Parathyroid adenoma (tissue), 2 donors: Measurements from ENCODE around the gene ERMN.

Source experiments
- H2AFZ ChIP-seq: fragments of 300-600 bp; sonication (generic); one replicate; pipeline ENCODE4 v1.7.0; 2017; ENCODE audit warnings: antibody characterized with exemption, mild to moderate bottlenecking
- H3K27ac ChIP-seq: fragments of 300-600 bp; sonication (generic); one replicate; pipeline ENCODE4 v1.7.0; 2017
- H3K27me3 ChIP-seq: fragments of 300-600 bp; sonication (generic); one replicate; pipeline ENCODE4 v1.7.0; 2017; ENCODE audit warnings: low read length; ENCODE audit not compliant: control insufficient read depth, insufficient read depth
- H3K36me3 ChIP-seq: fragments of 300-600 bp; sonication (generic); one replicate; pipeline ENCODE4 v1.7.0; 2017; ENCODE audit warnings: low read length; ENCODE audit not compliant: control insufficient read depth, insufficient read depth
- H3K4me1 ChIP-seq: fragments of 300-600 bp; sonication (generic); one replicate; pipeline ENCODE4 v1.7.0; 2017; ENCODE audit warnings: control low read depth
- H3K4me2 ChIP-seq: fragments of 300-600 bp; sonication (generic); one replicate; pipeline ENCODE4 v1.7.0; 2017; ENCODE audit warnings: low read length
- H3K4me3 ChIP-seq: fragments of 300-600 bp; sonication (generic); one replicate; pipeline ENCODE4 v1.7.0; 2017; ENCODE audit warnings: low read depth, low read length
- H3K79me2 ChIP-seq: fragments of 300-600 bp; sonication (generic); one replicate; pipeline ENCODE4 v1.7.0; 2017; ENCODE audit warnings: control low read depth
- H3K9ac ChIP-seq: fragments of 300-600 bp; sonication (generic); one replicate; pipeline ENCODE4 v1.7.0; 2017; ENCODE audit warnings: mild to moderate bottlenecking
- H3K9me3 ChIP-seq: fragments of 300-600 bp; sonication (generic); one replicate; pipeline ENCODE4 v1.7.0; 2017; ENCODE audit warnings: low read length; ENCODE audit not compliant: control insufficient read depth
- CTCF ChIP-seq: fragments of 300-600 bp; sonication (generic); IDR thresholded peaks from one replicate; pipeline ENCODE4 v1.7.0; 2017; ENCODE audit warnings: antibody characterized with exemption, mild to moderate bottlenecking
- donor health status: primary hyperparathyroidism.

The ERMN gene

GRCh38 chr2:157291018-157291417, 34.6 kb downstream of the ERMN start:
- no peak overlapping the region for H3K27ac ChIP-seq
- no peak overlapping the region for H3K4me2 ChIP-seq
- H3K4me1 ChIP-seq: no peaks in the 10 kb centered on the region
- H3K36me3 ChIP-seq: no peaks in the 10 kb centered on the region
- H3K27me3 ChIP-seq: no peaks in the 10 kb centered on the region
- H3K4me3 ChIP-seq: no peak overlapping the region
- no peaks in the 10 kb centered on the region for H3K79me2 ChIP-seq
- H3K9me3 ChIP-seq: no peaks in the 10 kb centered on the region
- H3K9ac ChIP-seq: no peak overlapping the region
- no peak overlapping the region for H2AFZ ChIP-seq
- no peak for TF ChIP-seq CTCF

GRCh38 chr2:157290525-157290924, 35.1 kb downstream of the ERMN start:
- H3K4me3 ChIP-seq: no peak overlapping the region
- no peak overlapping the region for H2AFZ ChIP-seq
- H3K79me2 ChIP-seq: no peaks in the 10 kb centered on the region
- H3K36me3 ChIP-seq: no peaks in the 10 kb centered on the region
- no peak overlapping the region for H3K9ac ChIP-seq
- no peaks in the 10 kb centered on the region for H3K27me3 ChIP-seq
- no peak overlapping the region for H3K27ac ChIP-seq
- no peaks in the 10 kb centered on the region for H3K4me1 ChIP-seq
- H3K9me3 ChIP-seq: no peaks in the 10 kb centered on the region
- H3K4me2 ChIP-seq: no peak overlapping the region
- TF ChIP-seq CTCF: no peak

- no peak overlapping the region for H2AFZ ChIP-seq
- H3K9ac ChIP-seq: no peak overlapping the region
- H3K4me2 ChIP-seq: no peak overlapping the region
- H3K9me3 ChIP-seq: no peaks in the 10 kb centered on the region
- H3K27ac ChIP-seq: no peak overlapping the region
- no peaks in the 10 kb centered on the region for H3K4me1 ChIP-seq
- H3K27me3 ChIP-seq: no peaks in the 10 kb centered on the region
- H3K79me2 ChIP-seq: no peaks in the 10 kb centered on the region
- no peak overlapping the region for H3K4me3 ChIP-seq
- TF ChIP-seq CTCF: no peak
- no peaks in the 10 kb centered on the region for H3K36me3 ChIP-seq
These were observed 38.5 kb downstream of the ERMN start for GRCh38 chr2:157287160-157287559.

- no peaks in the 10 kb centered on the region for H3K9me3 ChIP-seq
These were observed 42.2 kb downstream of the ERMN start for GRCh38 chr2:157283468-157283867.

More at GRCh38 chr2:157283468-157283867, 42.2 kb downstream of the ERMN start:
- Histone ChIP-seq H2AFZ (no peak overlapping the region), H3K79me2 (no peaks in the 10 kb centered on the region), H3K9ac (no peak overlapping the region), H3K4me3 (no peak overlapping the region), H3K4me1 (no peaks in the 10 kb centered on the region), H3K36me3 (no peaks in the 10 kb centered on the region), H3K27ac (no peak overlapping the region), H3K27me3 (no peaks in the 10 kb centered on the region), H3K4me2 (no peak overlapping the region)
- no peak for TF ChIP-seq CTCF
